Sigmoid colon (tissue), 7 donors: ENCODE results near the gene CRISPLD2. TPM values are rescaled to one million over a fixed set of nuclear protein-coding genes. Genes with fewer than 3 reads are reported as not detected.
A peak's percentile ranks its signal among the peaks of the same experiment; 100 is the strongest.

ENCODE experiments used
- DNase-seq: peaks from one replicate; pipeline ENCODE4 v3.0.0-alpha.2; 2019
- H3K27ac ChIP-seq, 4 donors: fragments of 200-600 bp; sonication (generic); one replicate each; pipeline ENCODE4 v1.5.1; 2016 to 2019; ENCODE audit warnings: mild to moderate bottlenecking in 1 of 4
- H3K27me3 ChIP-seq, 3 donors: fragments of 200-600 bp; sonication (generic); one replicate each; pipeline ENCODE4 v1.5.1; 2019; ENCODE audit warnings: mild to moderate bottlenecking in 1 of 3
- H3K36me3 ChIP-seq, 4 donors: fragments of 200-600 bp; sonication (generic); one replicate each; pipeline ENCODE4 v1.5.1; 2016 to 2019
- H3K4me1 ChIP-seq, 4 donors: fragments of 200-600 bp; sonication (generic); one replicate each; pipeline ENCODE4 v1.5.1; 2017 to 2019
- H3K4me3 ChIP-seq, 4 donors: fragments of 200-600 bp; sonication (generic); one replicate each; pipeline ENCODE4 v1.5.1; 2017 to 2019; ENCODE audit warnings: mild to moderate bottlenecking in 2 of 4, moderate library complexity in 1 of 4
- H3K9me3 ChIP-seq, 4 donors: fragments of 200-600 bp in 3 of 4; sonication (generic) in 3 of 4; one replicate each; pipeline versions ENCODE4 v1.5.1 to v1.6.1; 2013 to 2019
- EP300 ChIP-seq, 4 donors: sonication (generic); formaldehyde crosslinking; IDR thresholded peaks; one replicate each; pipeline ENCODE4 v1.6.1; 2017; ENCODE audit warnings: antibody characterized with exemption in 4 of 4
- POLR2A ChIP-seq, 2 donors: fragments of 450-650 bp; IDR thresholded peaks; one replicate each; pipeline ENCODE4 v1.6.1; 2016; ENCODE audit warnings: antibody characterized with exemption in 2 of 2, mild to moderate bottlenecking in 2 of 2, moderate library complexity in 2 of 2
- POLR2AphosphoS5 ChIP-seq, 4 donors: sonication (generic); formaldehyde crosslinking; IDR thresholded peaks; one replicate each; pipeline ENCODE4 v1.6.1; 2017; ENCODE audit warnings: antibody characterized with exemption in 4 of 4
- WGBS, 2 donors: extraction: QIAGEN DNeasy Blood & Tissue Kit; methylation state at CpG; one replicate each; pipeline ENCODE4 v1.1.7; 2013; 5-methylcytosine and 5-hydroxymethylcytosine counted together
- intact Hi-C: fragments of 100-400 bp; cut with DNase I; formaldehyde crosslinking; loops from one replicate; pipeline ENCODE4 v1.15.1; 2023
- polyA plus RNA-seq, 3 donors: library from polyadenylated mRNA; stranded (reverse); fragments of 200-250 nt; gene quantifications; one replicate each; pipeline ENCODE4 v1.2.3, GENCODE V29; 2013
- total RNA-seq, 4 donors: library from RNA; depleted of rRNA; stranded (reverse); fragments of >200 nt; gene quantifications; one replicate each; pipeline ENCODE4 v1.1.0, GENCODE V29; 2016
- TF ChIP-seq, protein P1 (sequence below), 4 experiments: fragments of 450-650 bp in 3 of 4; fragments of 200-600 bp in 1 of 4; IDR thresholded peaks; one replicate each; pipeline ENCODE4 v1.5.1; 2016 to 2019; ENCODE audit warnings: antibody characterized with exemption in 4 of 4, mild to moderate bottlenecking in 3 of 4, moderate library complexity in 2 of 4
- donor health status: healthy with polysubstance abuse.
- donor health status: Bipolar disorder and iron deficiency.
- donor health status: healthy.

Gene CRISPLD2
- total and polyA plus RNA-seq, 7 donors = 3.0 to 545 (median 140) TPM

GRCh38 chr16:84778720-84779119 is 41.1 kb upstream of the CRISPLD2 start:
- TF ChIP-seq, protein P1, sequence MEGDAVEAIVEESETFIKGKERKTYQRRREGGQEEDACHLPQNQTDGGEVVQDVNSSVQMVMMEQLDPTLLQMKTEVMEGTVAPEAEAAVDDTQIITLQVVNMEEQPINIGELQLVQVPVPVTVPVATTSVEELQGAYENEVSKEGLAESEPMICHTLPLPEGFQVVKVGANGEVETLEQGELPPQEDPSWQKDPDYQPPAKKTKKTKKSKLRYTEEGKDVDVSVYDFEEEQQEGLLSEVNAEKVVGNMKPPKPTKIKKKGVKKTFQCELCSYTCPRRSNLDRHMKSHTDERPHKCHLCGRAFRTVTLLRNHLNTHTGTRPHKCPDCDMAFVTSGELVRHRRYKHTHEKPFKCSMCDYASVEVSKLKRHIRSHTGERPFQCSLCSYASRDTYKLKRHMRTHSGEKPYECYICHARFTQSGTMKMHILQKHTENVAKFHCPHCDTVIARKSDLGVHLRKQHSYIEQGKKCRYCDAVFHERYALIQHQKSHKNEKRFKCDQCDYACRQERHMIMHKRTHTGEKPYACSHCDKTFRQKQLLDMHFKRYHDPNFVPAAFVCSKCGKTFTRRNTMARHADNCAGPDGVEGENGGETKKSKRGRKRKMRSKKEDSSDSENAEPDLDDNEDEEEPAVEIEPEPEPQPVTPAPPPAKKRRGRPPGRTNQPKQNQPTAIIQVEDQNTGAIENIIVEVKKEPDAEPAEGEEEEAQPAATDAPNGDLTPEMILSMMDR (IDR thresholded peaks at IDR 0.05) = no peak
- TF ChIP-seq POLR2AphosphoS5 (IDR thresholded peaks at IDR 0.05) (no peak), EP300 (IDR thresholded peaks at IDR 0.05) (no peak), POLR2A (IDR thresholded peaks at IDR 0.05) (no peak)
- Histone ChIP-seq H3K4me1 (peaks cover 0 to 7% (median 0%) of the 10 kb centered on the region in 4 donors), H3K36me3 (peaks cover 0 to 65% (median 12%) of the 10 kb centered on the region in 4 donors), H3K4me3 (no peak overlapping the region), H3K27ac (no peak overlapping the region), H3K27me3 (no peaks in the 10 kb centered on the region), H3K9me3 (no peaks in the 10 kb centered on the region)
- WGBS, 2 donors = 97% methylated on average over 18 of the region's 18 CpGs
- intact Hi-C loops = no loop called here
- peak; percentile 59 for DNase-seq

DNA sequence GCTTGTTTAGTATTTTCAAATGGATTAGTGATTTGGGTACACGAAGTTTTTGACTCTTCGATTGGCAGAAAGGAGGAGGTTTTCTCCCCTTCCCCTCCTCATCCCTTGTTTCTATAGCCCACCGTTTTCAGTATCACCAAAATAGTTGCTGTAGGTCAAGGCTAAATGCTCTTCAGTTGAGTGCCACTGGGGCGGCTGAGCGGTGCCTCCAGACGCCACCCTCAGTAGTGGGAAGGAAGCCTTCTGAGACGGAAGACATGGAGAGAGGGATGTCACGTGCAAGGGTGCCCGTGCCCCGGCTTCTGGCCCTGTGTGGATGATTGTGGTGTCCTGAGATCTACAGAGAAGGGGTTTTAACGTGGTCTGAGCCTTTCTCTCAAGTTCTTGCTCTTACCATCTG is 39.7 kb upstream of the CRISPLD2 start:
- Histone ChIP-seq H3K4me1 (peaks cover 0 to 8% (median 0%) of the 10 kb centered on the region in 4 donors), H3K27ac (peak overlapping the region in 2 of 4 donors; percentile 31 to 61), H3K27me3 (no peaks in the 10 kb centered on the region), H3K4me3 (no peak overlapping the region), H3K36me3 (peaks cover 0 to 52% (median 12%) of the 10 kb centered on the region in 4 donors), H3K9me3 (no peaks in the 10 kb centered on the region)
- DNase-seq = peak; percentile 43
- TF ChIP-seq POLR2AphosphoS5 (IDR thresholded peaks at IDR 0.05) (no peak), POLR2A (IDR thresholded peaks at IDR 0.05) (no peak), EP300 (IDR thresholded peaks at IDR 0.05) (no peak)
- TF ChIP-seq, protein P1 (IDR thresholded peaks at IDR 0.05) = no peak
- 97 to 98% methylated on average over 11 of the region's 11 CpGs for WGBS, 2 donors
- intact Hi-C loops = no loop called here

- DNase-seq = peak; percentile 63
- H3K36me3 ChIP-seq = peaks cover 0 to 45% (median 7%) of the 10 kb centered on the region in 4 donors
- intact Hi-C loops = no loop called here
- no peak overlapping the region for H3K4me3 ChIP-seq
- H3K27ac ChIP-seq = peak overlapping the region in 3 of 4 donors; percentile 9 to 61 (median 51)
- peaks cover 0 to 15% (median 4%) of the 10 kb centered on the region in 4 donors for H3K4me1 ChIP-seq
- 90 to 93% methylated on average over 12 of the region's 12 CpGs for WGBS, 2 donors
- no peaks in the 10 kb centered on the region for H3K9me3 ChIP-seq
- TF ChIP-seq POLR2AphosphoS5 (IDR thresholded peaks at IDR 0.05) = no peak
- TF ChIP-seq EP300 (IDR thresholded peaks at IDR 0.05) = no peak
- no peak for TF ChIP-seq POLR2A (IDR thresholded peaks at IDR 0.05)
- TF ChIP-seq, protein P1 (IDR thresholded peaks at IDR 0.05) = no peak
- no peaks in the 10 kb centered on the region for H3K27me3 ChIP-seq
Observed at GRCh38 chr16:84780544-84781376, 39.0 kb upstream of the CRISPLD2 start.

- no peak for DNase-seq
- no peaks in the 10 kb centered on the region for H3K27me3 ChIP-seq
- no peaks in the 10 kb centered on the region for H3K9me3 ChIP-seq
- TF ChIP-seq EP300 (IDR thresholded peaks at IDR 0.05) = no peak
- TF ChIP-seq POLR2AphosphoS5 (IDR thresholded peaks at IDR 0.05) = no peak
- no peak for TF ChIP-seq POLR2A (IDR thresholded peaks at IDR 0.05)
- TF ChIP-seq, protein P1 (IDR thresholded peaks at IDR 0.05) = no peak
- peaks cover 0 to 36% (median 25%) of the 10 kb centered on the region in 4 donors for H3K4me1 ChIP-seq
- no peak overlapping the region for H3K4me3 ChIP-seq
- peaks cover 0 to 24% (median 5%) of the 10 kb centered on the region in 4 donors for H3K36me3 ChIP-seq
- H3K27ac ChIP-seq = no peak overlapping the region
- 69 to 82% methylated on average over 2 of the region's 2 CpGs for WGBS, 2 donors
- intact Hi-C loops = no loop called here
Observed at GRCh38 chr16:84782846-84783245, 36.9 kb upstream of the CRISPLD2 start.
